H1 (cell line): ENCODE measurements around the gene TAF6. TPM values are rescaled to one million over a fixed set of nuclear protein-coding genes. Genes with fewer than 3 reads are reported as not detected.

ENCODE experiments used
- CTCF ChIA-PET: fragments of 300-600 bp; sonication (Branson Sonifier 250); formaldehyde crosslinking; loops from one replicate; lab custom pipeline; 2021; ENCODE audit not compliant: partially characterized antibody; lab: Charles Lee
- POLR2A ChIA-PET: fragments of 300-600 bp; sonication (Branson Sonifier 250); formaldehyde crosslinking; loops from one replicate; lab custom pipeline; 2021; ENCODE audit warnings: inconsistent platforms; ENCODE audit not compliant: partially characterized antibody; lab: Charles Lee
- DNase-seq, 2 experiments: peaks; one replicate each; pipeline versions ENCODE4 v3.0.0 to v3.0.0-alpha.2; 2010 to 2022; ENCODE audit warnings: low spot score in 2 of 2, low read depth in 1 of 2, mixed read lengths in 1 of 2
- FAIRE-seq: peaks from 2 replicates; lab custom pipeline; 2011; peaks lifted over from hg19 to GRCh38; lab: Jason Lieb, UNC
- H2AFZ ChIP-seq: 2 replicates; pipeline ENCODE4 v1.8.1; 2012; ENCODE audit warnings: low read length, inconsistent platforms
- H2AK5ac ChIP-seq: 2 replicates; pipeline ENCODE4 v1.6.1; 2013; ENCODE audit warnings: low read depth, low read length
- H2BK120ac ChIP-seq: replicated peaks from 2 replicates; pipeline ENCODE3; 2013; ENCODE audit warnings: low read depth, low read length, inconsistent platforms
- H2BK12ac ChIP-seq: 2 replicates; pipeline ENCODE4 v1.6.1; 2013; ENCODE audit warnings: low read depth, low read length
- H2BK15ac ChIP-seq: 2 replicates; pipeline ENCODE4 v1.6.1; 2013; ENCODE audit warnings: low read length
- H2BK20ac ChIP-seq: 2 replicates; pipeline ENCODE4 v1.6.1; 2013; ENCODE audit warnings: low read length
- H2BK5ac ChIP-seq: 2 replicates; pipeline ENCODE4 v1.6.1; 2013; ENCODE audit warnings: low read depth, low read length
- H3K14ac ChIP-seq: 2 replicates; pipeline ENCODE4 v1.6.1; 2013; ENCODE audit warnings: inconsistent platforms; ENCODE audit not compliant: insufficient read length
- H3K18ac ChIP-seq: 2 replicates; pipeline ENCODE4 v1.6.1; 2013; ENCODE audit warnings: low read length; ENCODE audit errors: extremely low read depth
- H3K23ac ChIP-seq: 2 replicates; pipeline ENCODE4 v1.6.1; 2013; ENCODE audit warnings: inconsistent platforms; ENCODE audit not compliant: insufficient read length
- H3K23me2 ChIP-seq: 2 replicates; pipeline ENCODE4 v1.6.1; 2013; ENCODE audit warnings: low read depth, low read length
- H3K27ac ChIP-seq: 2 replicates; pipeline ENCODE4 v1.6.1; 2011; ENCODE audit warnings: low read depth, low read length, inconsistent platforms
- H3K27me3 ChIP-seq, 4 experiments: replicated peaks in 1 of 4; 1 replicate in 1 of 4; 2 replicates in 3 of 4; pipeline versions ENCODE4 v1.6.1 to v1.8.1; 2011 to 2013; ENCODE audit warnings: low read length in 3 of 4, mild to moderate bottlenecking in 3 of 4, inconsistent platforms in 2 of 4, mixed read lengths in 2 of 4, moderate library complexity in 1 of 4; ENCODE audit not compliant: control insufficient read depth in 3 of 4, insufficient read depth in 3 of 4; ENCODE audit errors: extremely low read depth in 1 of 4
- H3K36me3 ChIP-seq, 4 experiments: 2 replicates each; pipeline versions ENCODE4 v1.6.1 to v1.8.1; 2011 to 2013; ENCODE audit warnings: mild to moderate bottlenecking in 4 of 4, low read length in 3 of 4, moderate library complexity in 2 of 4, control low read depth in 1 of 4, inconsistent platforms in 1 of 4; ENCODE audit not compliant: insufficient read depth in 4 of 4, control insufficient read depth in 2 of 4
- H3K4ac ChIP-seq: replicated peaks from 2 replicates; pipeline ENCODE3; 2013; ENCODE audit warnings: low read length, low read depth, mixed read lengths, inconsistent platforms; ENCODE audit not compliant: insufficient read length
- H3K4me1 ChIP-seq, 4 experiments: replicated peaks in 1 of 4; 1 replicate in 1 of 4; 2 replicates in 3 of 4; pipeline versions ENCODE4 v1.6.1 to v1.8.1; 2011 to 2013; ENCODE audit warnings: low read length in 3 of 4, inconsistent platforms in 2 of 4, mixed read lengths in 1 of 4; ENCODE audit not compliant: insufficient read depth in 4 of 4, control insufficient read depth in 3 of 4
- H3K4me2 ChIP-seq, 2 experiments: 2 replicates each; pipeline versions ENCODE4 v1.6.1 to v1.8.1; 2011 to 2013; ENCODE audit warnings: low read depth in 2 of 2, low read length in 2 of 2, control low read depth in 1 of 2, inconsistent platforms in 1 of 2, mild to moderate bottlenecking in 1 of 2; ENCODE audit not compliant: insufficient read depth in 1 of 2
- H3K4me3 ChIP-seq, 4 experiments: fragments of 200-600, 300-600 bp in 1 of 4; sonication (generic), shearing (Covaris generic), sonication (Bioruptor Twin) in 1 of 4; 2 replicates each; pipeline versions ENCODE4 v1.5.1 to v1.8.1; 2011 to 2016; ENCODE audit warnings: low read length in 4 of 4, low read depth in 3 of 4, control low read depth in 2 of 4, inconsistent platforms in 2 of 4, mild to moderate bottlenecking in 2 of 4, mixed read lengths in 1 of 4, moderate library complexity in 1 of 4; ENCODE audit not compliant: insufficient read depth in 2 of 4; ENCODE audit errors: extremely low read depth in 1 of 4
- H3K56ac ChIP-seq: replicated peaks from 2 replicates; pipeline ENCODE3; 2013; ENCODE audit warnings: low read depth, mild to moderate bottlenecking, mixed read lengths, low read length, inconsistent platforms; ENCODE audit not compliant: insufficient read length
- H3K79me1 ChIP-seq: 2 replicates; pipeline ENCODE4 v1.6.1; 2013; ENCODE audit warnings: low read depth, low read length, control low read depth
- H3K79me2 ChIP-seq, 2 experiments: 2 replicates each; pipeline versions ENCODE4 v1.6.1 to v1.8.1; 2012 to 2013; ENCODE audit warnings: low read length in 2 of 2, mild to moderate bottlenecking in 2 of 2, inconsistent platforms in 1 of 2; ENCODE audit not compliant: insufficient read depth in 2 of 2, control insufficient read depth in 1 of 2
- H3K9ac ChIP-seq, 4 experiments: replicated peaks in 1 of 4; 1 replicate in 1 of 4; 2 replicates in 3 of 4; pipeline versions ENCODE4 v1.6.1 to v1.8.1; 2011 to 2013; ENCODE audit warnings: low read depth in 3 of 4, low read length in 3 of 4, control low read depth in 2 of 4, mild to moderate bottlenecking in 2 of 4, moderate library complexity in 2 of 4, inconsistent platforms in 1 of 4; ENCODE audit errors: extremely low read depth in 1 of 4
- H3K9me3 ChIP-seq, 2 experiments: 2 replicates each; pipeline versions ENCODE4 v1.6.1 to v1.8.1; 2012 to 2013; ENCODE audit warnings: mild to moderate bottlenecking in 2 of 2, moderate library complexity in 2 of 2, control low read depth in 1 of 2, inconsistent platforms in 1 of 2, low read depth in 1 of 2, low read length in 1 of 2, mixed read lengths in 1 of 2; ENCODE audit not compliant: insufficient read depth in 2 of 2
- H4K20me1 ChIP-seq, 2 experiments: replicated peaks in 1 of 2; 2 replicates each; pipeline versions ENCODE3 to v1.8.1; 2011 to 2013; ENCODE audit warnings: inconsistent platforms in 2 of 2, low read length in 2 of 2, mild to moderate bottlenecking in 1 of 2; ENCODE audit not compliant: insufficient read depth in 2 of 2, control insufficient read depth in 1 of 2
- H4K5ac ChIP-seq: 2 replicates; pipeline ENCODE4 v1.6.1; 2013; ENCODE audit warnings: low read length, low read depth, mixed read lengths, inconsistent platforms; ENCODE audit not compliant: insufficient read length
- H4K8ac ChIP-seq: 2 replicates; pipeline ENCODE4 v1.8.0; 2013; ENCODE audit warnings: mild to moderate bottlenecking, moderate library complexity, low read length, inconsistent platforms; ENCODE audit not compliant: insufficient read depth; ENCODE audit errors: extremely low read depth
- H4K91ac ChIP-seq: replicated peaks from 2 replicates; pipeline ENCODE3; 2013; ENCODE audit warnings: low read length, mixed read lengths, inconsistent platforms; ENCODE audit not compliant: insufficient read length
- BACH1 ChIP-seq: IDR thresholded peaks from 2 replicates; pipeline ENCODE4 v1.6.1; 2012; ENCODE audit warnings: low read length, improper control_type of control experiment
- CBX8 ChIP-seq: fragments of 300-800, 300-1000 bp; sonication (generic); IDR thresholded peaks from 2 replicates; pipeline ENCODE4 v1.7.1; 2016; ENCODE audit warnings: low read depth, low read length, borderline replicate concordance
- CHD1 ChIP-seq: IDR thresholded peaks from 2 replicates; pipeline ENCODE4 v1.6.1; 2012; ENCODE audit warnings: low read depth, low read length, improper control_type of control experiment
- FOSL1 ChIP-seq: IDR thresholded peaks from 2 replicates; pipeline ENCODE4 v1.6.1; 2011; ENCODE audit warnings: mild to moderate bottlenecking, low read depth, low read length, moderate library complexity; ENCODE audit not compliant: insufficient read depth
- GTF2F1 ChIP-seq: IDR thresholded peaks from 2 replicates; pipeline ENCODE4 v1.6.1; 2012; ENCODE audit warnings: low read depth, low read length, improper control_type of control experiment, borderline replicate concordance
- HDAC6 ChIP-seq: IDR thresholded peaks from one replicate; pipeline ENCODE4 v1.7.1; 2012; ENCODE audit warnings: low read depth, mild to moderate bottlenecking, inconsistent platforms, low read length, moderate library complexity
- KDM5A ChIP-seq: fragments of 200-600 bp; IDR thresholded peaks from 2 replicates; pipeline ENCODE4 v1.7.1; 2012; ENCODE audit warnings: mild to moderate bottlenecking, low read length, inconsistent platforms, mixed read lengths
- SUZ12 ChIP-seq: fragments of 200-600 bp; sonication (generic); IDR thresholded peaks from 2 replicates; pipeline ENCODE4 v1.6.1; 2012; ENCODE audit warnings: mild to moderate bottlenecking, inconsistent platforms, low read length, moderate library complexity, mixed read lengths
- TBP ChIP-seq: IDR thresholded peaks from 2 replicates; pipeline ENCODE4 v1.6.1; 2011; ENCODE audit warnings: low read depth, low read length, improper control_type of control experiment
- WGBS, 2 experiments: shearing (Covaris generic) in 1 of 2; methylation state at CpG; one replicate each; pipeline versions ENCODE4 v1.1.6 to v1.1.7; 2013 to 2015; ENCODE audit warnings: low lambda C conversion rate in 2 of 2, mixed read lengths in 2 of 2, inconsistent platforms in 1 of 2, low coverage in 1 of 2, missing lambda C conversion rate in 1 of 2; ENCODE audit not compliant: insufficient replicate concordance in 2 of 2, insufficient coverage in 1 of 2, insufficient read length in 1 of 2; ENCODE audit errors: extremely low coverage in 1 of 2, missing lambda C conversion rate in 1 of 2; 5-methylcytosine and 5-hydroxymethylcytosine counted together
- polyA plus RNA-seq, 7 experiments: library from polyadenylated mRNA; depleted of rRNA in 3 of 7; stranded (reverse) in 5 of 7; unstranded in 2 of 7; fragments of >200 nt in 5 of 7; fragments of 200-250 nt in 2 of 7; gene quantifications; 1 replicate in 5 of 7; 2 replicates in 1 of 7; 4 replicates in 1 of 7; pipeline versions ENCODE4 v1.2.1 to v1.2.3, GENCODE V29; 2011 to 2013; ENCODE audit warnings: missing spikeins in 2 of 7, mixed read lengths in 2 of 7
- total RNA-seq: library from RNA; stranded (reverse); fragmentation: NEBNext Ultra II Directional; extraction: Animal tissue kit (Norgen Biotek cat#: 25700); gene quantifications from 2 replicates; pipeline ENCODE4 v1.2.1, GENCODE V29; 2021
- TF ChIP-seq, protein P1 (sequence below): IDR thresholded peaks from 2 replicates; pipeline ENCODE4 v1.6.1; 2012; ENCODE audit warnings: low read length, inconsistent platforms

TAF6 gene
- total and polyA plus RNA-seq, 2 of the 8 experiments (the other 6 are each of a cell fraction or from before 2014, with no cell fraction given): 66.7 to 101 TPM

DNA sequence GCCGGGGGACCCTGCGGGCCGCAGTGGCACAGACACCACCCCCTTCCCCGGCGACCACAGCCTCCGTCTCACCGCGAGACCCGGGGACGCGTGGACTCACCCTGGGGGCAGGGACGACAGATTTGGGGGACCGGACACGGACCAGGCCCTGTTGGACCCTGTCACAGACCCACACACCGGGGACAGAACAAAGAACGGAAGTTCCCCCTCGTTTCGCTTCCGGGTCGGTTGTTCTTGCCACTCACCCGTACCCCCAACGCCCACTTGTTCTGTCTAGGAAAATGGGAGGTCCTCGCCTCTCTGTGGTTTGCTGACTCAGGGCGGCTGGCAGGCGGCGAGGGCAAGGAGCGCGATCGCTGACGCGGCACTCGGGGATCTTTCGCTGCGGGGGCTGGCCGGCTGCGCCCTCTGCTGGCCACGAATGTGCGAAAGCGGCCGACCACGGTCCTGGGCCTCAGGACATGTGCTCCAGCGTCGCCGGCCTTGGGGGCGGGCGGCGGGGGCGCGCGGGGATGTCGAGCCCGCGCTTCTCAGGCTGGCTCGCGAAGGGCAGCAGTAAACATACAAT, 37.5 kb downstream of the TAF6 start, which contains the start of gene ZNF3:
TSS of gene ZNF3 (minus strand) at position 189 of the 568 bp plus-strand sequence. CDS start 4,366 bp downstream, outside the sequence.
- Histone ChIP-seq H2BK15ac (no peak within 1 kb of the TSS), H3K18ac (no peak within 1 kb of the TSS; the same call in 1 of the 2 replicates), H3K4me3 (peak within 1 kb of the TSS; percentile 76 to 100 (median 96)), H2BK120ac (no peak within 1 kb of the TSS), H3K4me1 (peaks cover 0 to 9% (median 4%) of the 10 kb centered on the region in 4 experiments; a peak in 3 of 7 replicates), H3K4me2 (peak within 1 kb of the TSS; percentile 66 to 73), H3K27ac (peak within 1 kb of the TSS; percentile 91), H4K20me1 (peaks cover 1 to 3% of the 10 kb centered on the region in 2 experiments), H2BK5ac (peak within 1 kb of the TSS; percentile 85), H4K91ac (peak within 1 kb of the TSS; percentile 74), H3K23me2 (peaks cover 6% of the 10 kb centered on the region; the same call in 1 of the 2 replicates), H2BK12ac (no peak within 1 kb of the TSS), H3K79me2 (peaks cover 32 to 49% of the 10 kb centered on the region in 2 experiments), H3K9me3 (peaks cover 4 to 7% of the 10 kb centered on the region in 2 experiments; a peak in 1 of 4 replicates), H3K23ac (no peak within 1 kb of the TSS), H3K79me1 (peaks cover 4% of the 10 kb centered on the region; the same call in 1 of the 2 replicates), H3K14ac (no peak within 1 kb of the TSS), H3K27me3 (no peaks in the 10 kb centered on the region), H2AK5ac (no peak within 1 kb of the TSS), H4K8ac (peak within 1 kb of the TSS; percentile 100), H2BK20ac (no peak within 1 kb of the TSS), H3K36me3 (peaks cover 16 to 35% (median 26%) of the 10 kb centered on the region in 4 experiments), H3K9ac (peak within 1 kb of the TSS; percentile 94 to 97 (median 94)), H2AFZ (no peak within 1 kb of the TSS), H4K5ac (peak within 1 kb of the TSS; percentile 68), H3K56ac (peak within 1 kb of the TSS; percentile 92), H3K4ac (peak within 1 kb of the TSS; percentile 97)
- whole genome bisulfite sequencing, 2 experiments: 2% methylated on average over 55 of the region's 55 CpGs; no CpG with 5 or more reads in 1 of the 2 experiments
- FAIRE-seq (no peak), DNase-seq (peak; percentile 97)
- CTCF ChIA-PET: interaction anchor here (0.6 to 1.2 kb wide), 5 partner anchors 11 to 168 kb away, joined by 3 to 8 read pairs (median 4); partner anchors contain the start of genes AP4M1 and MCM7
- POLR2A ChIA-PET: interaction anchor here (0.6 to 19.6 kb wide), 14 partner anchors 12 to 242 kb away, joined by 3 to 722 read pairs (median 3); partner anchors contain the start of genes AP4M1, MCM7 and ZSCAN21
- TF ChIP-seq BACH1: peak; percentile 100
- TF ChIP-seq KDM5A: peak; percentile 78; the same call in 1 of the 2 replicates
- TF ChIP-seq SUZ12: no peak
- no peak for TF ChIP-seq CHD1
- TF ChIP-seq, protein P1, sequence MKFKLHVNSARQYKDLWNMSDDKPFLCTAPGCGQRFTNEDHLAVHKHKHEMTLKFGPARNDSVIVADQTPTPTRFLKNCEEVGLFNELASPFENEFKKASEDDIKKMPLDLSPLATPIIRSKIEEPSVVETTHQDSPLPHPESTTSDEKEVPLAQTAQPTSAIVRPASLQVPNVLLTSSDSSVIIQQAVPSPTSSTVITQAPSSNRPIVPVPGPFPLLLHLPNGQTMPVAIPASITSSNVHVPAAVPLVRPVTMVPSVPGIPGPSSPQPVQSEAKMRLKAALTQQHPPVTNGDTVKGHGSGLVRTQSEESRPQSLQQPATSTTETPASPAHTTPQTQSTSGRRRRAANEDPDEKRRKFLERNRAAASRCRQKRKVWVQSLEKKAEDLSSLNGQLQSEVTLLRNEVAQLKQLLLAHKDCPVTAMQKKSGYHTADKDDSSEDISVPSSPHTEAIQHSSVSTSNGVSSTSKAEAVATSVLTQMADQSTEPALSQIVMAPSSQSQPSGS: no peak
- TF ChIP-seq FOSL1: no peak
- TF ChIP-seq TBP: peak; percentile 90
- no peak for TF ChIP-seq HDAC6
- no peak for TF ChIP-seq CBX8
- 0 out of 2 replicates have a peak, but pooled peaks have one; percentile 68 for TF ChIP-seq GTF2F1
